ENCODE measurements around the gene HSD3B7.

Gene HSD3B7

GRCh38 chr16:30983898-30984610 is 953 bp upstream of the HSD3B7 start:
- Histone ChIP-seq H4K20me1 (ENCODE audit: insufficient read depth, low read length) (peaks cover 4% of the 10 kb centered on the region; the same call in 1 of the 2 replicates), H3K9me3 (ENCODE audit: insufficient read depth, low read length, severe bottlenecking) (no peaks in the 10 kb centered on the region), H3K4me3 (ENCODE audit: low read depth in 1 of 2, low read length in 2 of 2) (no peak overlapping the region), H3K4me1 (ENCODE audit: insufficient read depth, low read length) (no peaks in the 10 kb centered on the region), H3K36me3 (ENCODE audit: insufficient read depth, low read length) (peaks cover 65% of the 10 kb centered on the region), H3K79me2 (ENCODE audit: insufficient read depth, low read length) (no peaks in the 10 kb centered on the region), H2AFZ (ENCODE audit: low read depth, low read length) (no peak overlapping the region), H3K27me3 (ENCODE audit: insufficient read depth, low read length, poor library complexity) (no peaks in the 10 kb centered on the region), H3K9ac (ENCODE audit: low read depth, low read length) (no peak overlapping the region), H3K27ac (ENCODE audit: low read length) (no peak overlapping the region), H3K4me2 (ENCODE audit: insufficient read depth, low read length) (no peak overlapping the region)
- TF ChIP-seq EZH2 (IDR thresholded peaks at IDR 0.05; ENCODE audit: borderline replicate concordance, low read depth, low read length, severe bottlenecking), result no peak
- no peak for TF ChIP-seq CTCF (IDR thresholded peaks at IDR 0.05; ENCODE audit: borderline replicate concordance, extremely low read depth, low read length, poor library complexity, severe bottlenecking)
- DNase-seq (no peak), ATAC-seq (ENCODE audit: insufficient read depth, low read depth) (0 out of 3 replicates have a peak, but pooled peaks have one; percentile 6)

GRCh38 chr16:30985401-30986128 is 558 bp downstream of the HSD3B7 start:
- Histone ChIP-seq H3K4me2 (ENCODE audit: insufficient read depth, low read length) (no peak overlapping the region), H4K20me1 (ENCODE audit: insufficient read depth, low read length) (peaks cover 4% of the 10 kb centered on the region; the same call in 1 of the 2 replicates), H3K9ac (ENCODE audit: low read depth, low read length) (no peak overlapping the region), H3K27me3 (ENCODE audit: insufficient read depth, low read length, poor library complexity) (no peaks in the 10 kb centered on the region), H3K9me3 (ENCODE audit: insufficient read depth, low read length, severe bottlenecking) (no peaks in the 10 kb centered on the region), H3K4me1 (ENCODE audit: insufficient read depth, low read length) (no peaks in the 10 kb centered on the region), H3K79me2 (ENCODE audit: insufficient read depth, low read length) (no peaks in the 10 kb centered on the region), H3K4me3 (ENCODE audit: low read depth in 1 of 2, low read length in 2 of 2) (no peak overlapping the region), H3K27ac (ENCODE audit: low read length) (no peak overlapping the region), H2AFZ (ENCODE audit: low read depth, low read length) (no peak overlapping the region), H3K36me3 (ENCODE audit: insufficient read depth, low read length) (peaks cover 51% of the 10 kb centered on the region)
- no peak for TF ChIP-seq EZH2 (IDR thresholded peaks at IDR 0.05; ENCODE audit: borderline replicate concordance, low read depth, low read length, severe bottlenecking)
- no peak for TF ChIP-seq CTCF (IDR thresholded peaks at IDR 0.05; ENCODE audit: borderline replicate concordance, extremely low read depth, low read length, poor library complexity, severe bottlenecking)
- peak; percentile 8; the same call in 2 of the 3 replicates for ATAC-seq (ENCODE audit: insufficient read depth, low read depth)
- DNase-seq, result no peak

GRCh38 chr16:30986129-30986991 is 1.4 kb downstream of the HSD3B7 start:
- DNase-seq (no peak), ATAC-seq (ENCODE audit: insufficient read depth, low read depth) (no peak)
- Histone ChIP-seq H2AFZ (ENCODE audit: low read depth, low read length) (no peak overlapping the region), H3K27me3 (ENCODE audit: insufficient read depth, low read length, poor library complexity) (no peaks in the 10 kb centered on the region), H3K4me3 (ENCODE audit: low read depth in 1 of 2, low read length in 2 of 2) (no peak overlapping the region), H3K36me3 (ENCODE audit: insufficient read depth, low read length) (peaks cover 44% of the 10 kb centered on the region), H3K27ac (ENCODE audit: low read length) (no peak overlapping the region), H4K20me1 (ENCODE audit: insufficient read depth, low read length) (peaks cover 4% of the 10 kb centered on the region; the same call in 1 of the 2 replicates), H3K4me1 (ENCODE audit: insufficient read depth, low read length) (no peaks in the 10 kb centered on the region), H3K9ac (ENCODE audit: low read depth, low read length) (no peak overlapping the region), H3K79me2 (ENCODE audit: insufficient read depth, low read length) (no peaks in the 10 kb centered on the region), H3K9me3 (ENCODE audit: insufficient read depth, low read length, severe bottlenecking) (no peaks in the 10 kb centered on the region), H3K4me2 (ENCODE audit: insufficient read depth, low read length) (no peak overlapping the region)
- TF ChIP-seq CTCF (IDR thresholded peaks at IDR 0.05; ENCODE audit: borderline replicate concordance, extremely low read depth, low read length, poor library complexity, severe bottlenecking) (peak; percentile 3), EZH2 (IDR thresholded peaks at IDR 0.05; ENCODE audit: borderline replicate concordance, low read depth, low read length, severe bottlenecking) (no peak)
